Tibial artery (tissue), 4 donors: ENCODE results near the gene STIL.
"Not testable (repeated sequence)": the region's sequence is repeated elsewhere in the genome, so short reads cannot be mapped to it uniquely, and the experiment has no call there.

ENCODE experiments used
- DNase-seq, 2 donors: peaks; one replicate each; pipeline ENCODE4 v3.0.0-alpha.2; 2019
- H3K27ac ChIP-seq, 2 donors: fragments of 200-600 bp; sonication (generic) in 1 of 2; 1 replicate in 1 of 2; 2 replicates in 1 of 2; pipeline ENCODE4 v1.5.1; 2018 to 2019; ENCODE audit warnings: mild to moderate bottlenecking in 1 of 2
- H3K27me3 ChIP-seq, 2 donors: fragments of 200-600 bp; sonication (generic) in 1 of 2; one replicate each; pipeline versions ENCODE4 v1.5.1 to v1.6.0; 2016 to 2019
- H3K36me3 ChIP-seq, 3 donors: fragments of 200-600 bp; sonication (generic) in 2 of 3; one replicate each; pipeline ENCODE4 v1.5.1; 2016 to 2019; ENCODE audit warnings: mild to moderate bottlenecking in 2 of 3
- H3K4me1 ChIP-seq, 4 donors: fragments of 200-600 bp; sonication (generic) in 2 of 4; 1 replicate in 3 of 4; 2 replicates in 1 of 4; pipeline ENCODE4 v1.5.1; 2016 to 2019
- H3K4me3 ChIP-seq, 2 donors: fragments of 200-600 bp; sonication (generic) in 1 of 2; 1 replicate in 1 of 2; 2 replicates in 1 of 2; pipeline ENCODE4 v1.5.1; 2018 to 2019; ENCODE audit warnings: mild to moderate bottlenecking in 2 of 2
- H3K9me3 ChIP-seq, 3 donors: fragments of 200-600 bp; sonication (generic) in 1 of 3; one replicate each; pipeline ENCODE4 v1.5.1; 2016 to 2019
- CTCF ChIP-seq, 2 experiments: fragments of 200-600 bp in 1 of 2; fragments of 450-650 bp in 1 of 2; IDR thresholded peaks; one replicate each; pipeline ENCODE4 v1.5.1; 2017 to 2019; ENCODE audit warnings: antibody characterized with exemption in 2 of 2, mild to moderate bottlenecking in 1 of 2, moderate library complexity in 1 of 2
- intact Hi-C: fragments of 100-400 bp; cut with DNase I; formaldehyde crosslinking; loops from one replicate; pipeline ENCODE4 v1.15.0; 2023; ENCODE audit warnings: low total_unique reads

Gene STIL

GRCh38 chr1:47317841-47318240 lies 3.9 kb upstream of the STIL start:
- H3K36me3 ChIP-seq: no peaks in the 10 kb centered on the region
- intact Hi-C loops: no loop called here
- H3K27ac ChIP-seq: no peak overlapping the region
- H3K4me3 ChIP-seq: no peak overlapping the region
- TF ChIP-seq CTCF (IDR thresholded peaks at IDR 0.05): no peak
- no peak for DNase-seq
- no peaks in the 10 kb centered on the region for H3K9me3 ChIP-seq
- peaks cover 0 to 13% (median 4%) of the 10 kb centered on the region in 4 donors for H3K4me1 ChIP-seq
- H3K27me3 ChIP-seq: no peaks in the 10 kb centered on the region

- intact Hi-C loops: no loop called here
- H3K27me3 ChIP-seq: no peaks in the 10 kb centered on the region
- H3K4me1 ChIP-seq: peaks cover 0 to 9% (median 4%) of the 10 kb centered on the region in 4 donors
- H3K4me3 ChIP-seq: no peak overlapping the region
- H3K27ac ChIP-seq: no peak overlapping the region
- DNase-seq: no peak
- H3K36me3 ChIP-seq: no peaks in the 10 kb centered on the region
- no peaks in the 10 kb centered on the region for H3K9me3 ChIP-seq
- no peak for TF ChIP-seq CTCF (IDR thresholded peaks at IDR 0.05)
These were observed 4.5 kb downstream of the STIL start for GRCh38 chr1:47309427-47309826.

GRCh38 chr1:47302472-47302871 lies 11.5 kb downstream of the STIL start:
- Histone ChIP-seq H3K4me1 (peaks cover 0 to 12% (median 6%) of the 10 kb centered on the region in 4 donors), H3K27me3 (no peaks in the 10 kb centered on the region), H3K27ac (no peak overlapping the region), H3K9me3 (no peaks in the 10 kb centered on the region), H3K36me3 (no peaks in the 10 kb centered on the region), H3K4me3 (no peak overlapping the region)
- DNase-seq: no peak
- intact Hi-C loops: no loop called here
- TF ChIP-seq CTCF (IDR thresholded peaks at IDR 0.05): no peak

GRCh38 chr1:47298025-47298699 lies 15.8 kb downstream of the STIL start:
- H3K36me3 ChIP-seq: no peaks in the 10 kb centered on the region
- intact Hi-C loops: no loop called here
- TF ChIP-seq CTCF (IDR thresholded peaks at IDR 0.05): peak in 1 of 2 experiments; percentile 7
- no peak overlapping the region for H3K4me3 ChIP-seq
- peaks cover 0 to 22% (median 6%) of the 10 kb centered on the region in 4 donors for H3K4me1 ChIP-seq
- H3K9me3 ChIP-seq: no peaks in the 10 kb centered on the region
- no peaks in the 10 kb centered on the region for H3K27me3 ChIP-seq
- peak overlapping the region; percentile 3 to 21 for H3K27ac ChIP-seq
- DNase-seq: no peak

GRCh38 chr1:47295579-47295978 lies 18.4 kb downstream of the STIL start:
- Histone ChIP-seq H3K27ac (no peak overlapping the region), H3K4me1 (peaks cover 0 to 22% (median 6%) of the 10 kb centered on the region in 4 donors), H3K9me3 (no peaks in the 10 kb centered on the region), H3K4me3 (no peak overlapping the region), H3K36me3 (no peaks in the 10 kb centered on the region), H3K27me3 (no peaks in the 10 kb centered on the region)
- intact Hi-C loops: no loop called here
- no peak for TF ChIP-seq CTCF (IDR thresholded peaks at IDR 0.05)
- no peak for DNase-seq

GRCh38 chr1:47294863-47295262 lies 19.1 kb downstream of the STIL start:
- H3K9me3 ChIP-seq, DNase-seq, H3K27me3 ChIP-seq, H3K36me3 ChIP-seq, intact Hi-C loops, H3K27ac ChIP-seq, H3K4me3 ChIP-seq: not testable (repeated sequence)
- H3K4me1 ChIP-seq: peaks cover 0 to 22% (median 6%) of the 10 kb centered on the region in 4 donors

GRCh38 chr1:47288116-47288515 lies 25.8 kb downstream of the STIL start:
- intact Hi-C loops, H3K4me1 ChIP-seq, H3K27ac ChIP-seq, H3K9me3 ChIP-seq, H3K4me3 ChIP-seq, DNase-seq, H3K36me3 ChIP-seq, H3K27me3 ChIP-seq: not testable (repeated sequence)
